DMS 273 treated with DMSO at 0.1 percent for 48 hours (cell line): ENCODE measurements around the gene CDC42BPA.
"Not testable (repeated sequence)": the region's sequence is repeated elsewhere in the genome, so short reads cannot be mapped to it uniquely, and the experiment has no call there.

Experiments
- DNase-seq: peaks from one replicate; lab custom pipeline; 2025; lab: John Stamatoyannopoulos, UW

CDC42BPA gene

GRCh38 chr1:227318016-227318852, at the start of gene CDC42BPA:
Gene CDC42BPA (minus strand): TSS chr1:227318492. CDS start chr1:227317182, 1,310 bp downstream.
- peak; percentile 73 for DNase-seq

GRCh38 chr1:227368009-227368408, 49.7 kb upstream of the CDC42BPA start:
- DNase-seq, result no peak

- no peak for DNase-seq
Measured at GRCh38 chr1:227365473-227366431, 47.5 kb upstream of the CDC42BPA start.

- DNase-seq, result no peak
Measured at GRCh38 chr1:227364657-227365056, 46.4 kb upstream of the CDC42BPA start.

GRCh38 chr1:227363825-227364224, 45.5 kb upstream of the CDC42BPA start:
- DNase-seq, result no peak

- DNase-seq, result no peak
Measured at GRCh38 chr1:227362039-227362438, 43.7 kb upstream of the CDC42BPA start.

GRCh38 chr1:227357927-227358302, 39.6 kb upstream of the CDC42BPA start:
- DNase-seq, result no peak

GRCh38 chr1:227357171-227357926, 39.1 kb upstream of the CDC42BPA start:
- DNase-seq, result peak; percentile 9

- DNase-seq, result no peak
Measured at GRCh38 chr1:227356620-227357146, 38.4 kb upstream of the CDC42BPA start.

GRCh38 chr1:227355542-227356245, 37.4 kb upstream of the CDC42BPA start:
- DNase-seq, result no peak

- no peak for DNase-seq
Measured at GRCh38 chr1:227353186-227353585, 34.9 kb upstream of the CDC42BPA start.

GRCh38 chr1:227352164-227352563, 33.9 kb upstream of the CDC42BPA start:
- DNase-seq, result not testable (repeated sequence)

- DNase-seq, result no peak
Measured at GRCh38 chr1:227351443-227351842, 33.2 kb upstream of the CDC42BPA start.

GRCh38 chr1:227349967-227350366, 31.7 kb upstream of the CDC42BPA start:
- DNase-seq, result no peak

- no peak for DNase-seq
Measured at GRCh38 chr1:227343727-227344551, 25.6 kb upstream of the CDC42BPA start.

GRCh38 chr1:227343206-227343605, 24.9 kb upstream of the CDC42BPA start:
- DNase-seq, result no peak

GRCh38 chr1:227342075-227342829, 24.0 kb upstream of the CDC42BPA start:
- DNase-seq, result no peak

- not testable (repeated sequence) for DNase-seq
Measured at GRCh38 chr1:227336136-227336535, 17.8 kb upstream of the CDC42BPA start.

GRCh38 chr1:227335242-227336020, 17.1 kb upstream of the CDC42BPA start:
- no peak for DNase-seq
